ENCODE data around the gene LRIG1. TPM values are rescaled to one million over a fixed set of nuclear protein-coding genes. Genes with fewer than 3 reads are reported as not detected.

The LRIG1 gene
- total and polyA plus RNA-seq, 2 donors (not counting 1 experiment from before 2014, with no cell fraction given): 27.9 to 104 TPM

DNA sequence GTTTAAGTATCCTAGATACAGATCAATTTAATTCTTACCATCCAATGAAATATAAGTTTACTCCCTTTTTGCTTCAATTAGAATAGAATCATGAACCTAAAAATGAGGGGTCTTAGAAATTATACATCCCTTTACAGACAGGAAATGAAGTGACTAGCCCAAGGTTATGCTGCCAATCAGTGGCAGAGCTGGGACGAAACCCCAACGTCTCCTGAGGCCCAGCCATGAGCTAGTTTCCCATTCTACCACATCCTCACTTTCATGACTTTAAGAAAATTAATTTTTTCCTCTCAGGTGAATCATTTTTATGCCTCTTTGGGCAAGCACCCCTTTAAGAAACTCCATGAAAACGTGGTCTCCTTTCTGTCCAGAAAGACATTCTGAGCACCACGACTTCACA is 11.2 kb downstream of the LRIG1 start:
- Histone ChIP-seq H3K4me2 (ENCODE audit: extremely low read depth, insufficient read depth, low read length) (peak overlapping the region; percentile 46), H3K36me3 (ENCODE audit: control insufficient read depth, insufficient read depth, low read length) (no peaks in the 10 kb centered on the region), H3K79me2 (ENCODE audit: control insufficient read depth, insufficient read depth, low read length) (peaks cover 31% of the 10 kb centered on the region), H3K4me3 (replicated peaks in 1 of 4; ENCODE audit: control extremely low read depth in 1 of 4, insufficient read depth in 1 of 4, low read depth in 3 of 4, low read length in 4 of 4) (no peak overlapping the region), H3K4me1 (ENCODE audit: control insufficient read depth, extremely low read depth, insufficient read depth, low read length) (peaks cover 27% of the 10 kb centered on the region), H3K27me3 (ENCODE audit: control insufficient read depth, insufficient read depth, low read length) (no peaks in the 10 kb centered on the region), H2AFZ (ENCODE audit: low read length) (no peak overlapping the region), H3K27ac (ENCODE audit: insufficient read depth, low read length) (no peak overlapping the region), H3K9me3 (ENCODE audit: control insufficient read depth, insufficient read depth, low read depth, low read length) (no peaks in the 10 kb centered on the region), H3K9ac (ENCODE audit: insufficient read depth, low read length) (no peak overlapping the region), H4K20me1 (ENCODE audit: control insufficient read depth, extremely low read depth, insufficient read depth, low read length) (no peaks in the 10 kb centered on the region)
- DNase-seq (ENCODE audit: low read depth in 2 of 2): no peak
- no peak for TF ChIP-seq EZH2 (IDR thresholded peaks at IDR 0.05; ENCODE audit: low read length, missing control alignments)
- TF ChIP-seq, protein P1, sequence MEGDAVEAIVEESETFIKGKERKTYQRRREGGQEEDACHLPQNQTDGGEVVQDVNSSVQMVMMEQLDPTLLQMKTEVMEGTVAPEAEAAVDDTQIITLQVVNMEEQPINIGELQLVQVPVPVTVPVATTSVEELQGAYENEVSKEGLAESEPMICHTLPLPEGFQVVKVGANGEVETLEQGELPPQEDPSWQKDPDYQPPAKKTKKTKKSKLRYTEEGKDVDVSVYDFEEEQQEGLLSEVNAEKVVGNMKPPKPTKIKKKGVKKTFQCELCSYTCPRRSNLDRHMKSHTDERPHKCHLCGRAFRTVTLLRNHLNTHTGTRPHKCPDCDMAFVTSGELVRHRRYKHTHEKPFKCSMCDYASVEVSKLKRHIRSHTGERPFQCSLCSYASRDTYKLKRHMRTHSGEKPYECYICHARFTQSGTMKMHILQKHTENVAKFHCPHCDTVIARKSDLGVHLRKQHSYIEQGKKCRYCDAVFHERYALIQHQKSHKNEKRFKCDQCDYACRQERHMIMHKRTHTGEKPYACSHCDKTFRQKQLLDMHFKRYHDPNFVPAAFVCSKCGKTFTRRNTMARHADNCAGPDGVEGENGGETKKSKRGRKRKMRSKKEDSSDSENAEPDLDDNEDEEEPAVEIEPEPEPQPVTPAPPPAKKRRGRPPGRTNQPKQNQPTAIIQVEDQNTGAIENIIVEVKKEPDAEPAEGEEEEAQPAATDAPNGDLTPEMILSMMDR (conservative IDR thresholded peaks at IDR 0.05 in 1 of 2, IDR thresholded peaks at IDR 0.05 in 1 of 2; ENCODE audit: low read depth in 1 of 2, low read length in 2 of 2): no peak

DNA sequence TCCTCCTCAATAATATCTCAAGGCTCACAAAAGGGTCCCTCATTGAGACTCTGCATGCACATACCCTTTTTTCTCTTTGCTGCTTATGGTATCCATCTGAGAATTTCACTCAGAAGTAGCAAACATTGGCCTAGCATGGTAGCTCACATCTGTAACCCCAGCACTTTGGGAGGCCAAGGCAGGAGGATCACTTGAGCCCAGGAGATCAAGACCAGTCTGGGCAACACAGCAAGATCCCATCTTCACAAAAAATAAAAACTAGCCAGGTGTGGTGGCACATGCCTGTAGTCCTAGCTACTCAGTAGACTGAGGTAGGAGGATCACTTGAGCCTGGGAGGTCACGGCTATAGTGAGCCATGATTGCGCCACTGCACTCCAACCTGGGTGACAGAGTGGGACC is 11.7 kb downstream of the LRIG1 start:
- no peaks in the 10 kb centered on the region for H4K20me1 ChIP-seq (ENCODE audit: control insufficient read depth, extremely low read depth, insufficient read depth, low read length)
- H3K27me3 ChIP-seq (ENCODE audit: control insufficient read depth, insufficient read depth, low read length): no peaks in the 10 kb centered on the region
- H3K27ac ChIP-seq (ENCODE audit: insufficient read depth, low read length): no peak overlapping the region
- H3K4me2 ChIP-seq (ENCODE audit: extremely low read depth, insufficient read depth, low read length): no peak overlapping the region
- no peak overlapping the region for H3K9ac ChIP-seq (ENCODE audit: insufficient read depth, low read length)
- H3K36me3 ChIP-seq (ENCODE audit: control insufficient read depth, insufficient read depth, low read length): no peaks in the 10 kb centered on the region
- no peaks in the 10 kb centered on the region for H3K9me3 ChIP-seq (ENCODE audit: control insufficient read depth, insufficient read depth, low read depth, low read length)
- H3K4me3 ChIP-seq (replicated peaks in 1 of 4; ENCODE audit: control extremely low read depth in 1 of 4, insufficient read depth in 1 of 4, low read depth in 3 of 4, low read length in 4 of 4): no peak overlapping the region
- peaks cover 27% of the 10 kb centered on the region for H3K4me1 ChIP-seq (ENCODE audit: control insufficient read depth, extremely low read depth, insufficient read depth, low read length)
- no peak overlapping the region for H2AFZ ChIP-seq (ENCODE audit: low read length)
- no peak for DNase-seq (ENCODE audit: low read depth in 2 of 2)
- TF ChIP-seq, protein P1 (conservative IDR thresholded peaks at IDR 0.05 in 1 of 2, IDR thresholded peaks at IDR 0.05 in 1 of 2; ENCODE audit: low read depth in 1 of 2, low read length in 2 of 2): no peak
- no peak for TF ChIP-seq EZH2 (IDR thresholded peaks at IDR 0.05; ENCODE audit: low read length, missing control alignments)
- H3K79me2 ChIP-seq (ENCODE audit: control insufficient read depth, insufficient read depth, low read length): peaks cover 34% of the 10 kb centered on the region

GRCh38 chr3:66488492-66488891 is 12.3 kb downstream of the LRIG1 start:
- TF ChIP-seq, protein P1 (conservative IDR thresholded peaks at IDR 0.05 in 1 of 2, IDR thresholded peaks at IDR 0.05 in 1 of 2; ENCODE audit: low read depth in 1 of 2, low read length in 2 of 2): no peak
- TF ChIP-seq EZH2 (IDR thresholded peaks at IDR 0.05; ENCODE audit: low read length, missing control alignments): no peak
- H3K36me3 ChIP-seq (ENCODE audit: control insufficient read depth, insufficient read depth, low read length): no peaks in the 10 kb centered on the region
- H3K27ac ChIP-seq (ENCODE audit: insufficient read depth, low read length): no peak overlapping the region
- H3K4me1 ChIP-seq (ENCODE audit: control insufficient read depth, extremely low read depth, insufficient read depth, low read length): peaks cover 27% of the 10 kb centered on the region
- no peaks in the 10 kb centered on the region for H3K27me3 ChIP-seq (ENCODE audit: control insufficient read depth, insufficient read depth, low read length)
- no peak for DNase-seq (ENCODE audit: low read depth in 2 of 2)
- H3K79me2 ChIP-seq (ENCODE audit: control insufficient read depth, insufficient read depth, low read length): peaks cover 36% of the 10 kb centered on the region
- no peaks in the 10 kb centered on the region for H3K9me3 ChIP-seq (ENCODE audit: control insufficient read depth, insufficient read depth, low read depth, low read length)
- no peak overlapping the region for H3K9ac ChIP-seq (ENCODE audit: insufficient read depth, low read length)
- no peak overlapping the region for H2AFZ ChIP-seq (ENCODE audit: low read length)
- H4K20me1 ChIP-seq (ENCODE audit: control insufficient read depth, extremely low read depth, insufficient read depth, low read length): no peaks in the 10 kb centered on the region
- no peak overlapping the region for H3K4me2 ChIP-seq (ENCODE audit: extremely low read depth, insufficient read depth, low read length)
- no peak overlapping the region for H3K4me3 ChIP-seq (replicated peaks in 1 of 4; ENCODE audit: control extremely low read depth in 1 of 4, insufficient read depth in 1 of 4, low read depth in 3 of 4, low read length in 4 of 4)
